ENCODE data around the gene DNLZ. TPM values are rescaled to one million over a fixed set of nuclear protein-coding genes. Genes with fewer than 3 reads are reported as not detected.
A peak's percentile ranks its signal among the peaks of the same experiment; 100 is the strongest.

Gene DNLZ
- total and polyA plus RNA-seq, 2 donors (not counting 1 experiment from before 2014, with no cell fraction given), result 23.0 to 42.0 TPM

DNA sequence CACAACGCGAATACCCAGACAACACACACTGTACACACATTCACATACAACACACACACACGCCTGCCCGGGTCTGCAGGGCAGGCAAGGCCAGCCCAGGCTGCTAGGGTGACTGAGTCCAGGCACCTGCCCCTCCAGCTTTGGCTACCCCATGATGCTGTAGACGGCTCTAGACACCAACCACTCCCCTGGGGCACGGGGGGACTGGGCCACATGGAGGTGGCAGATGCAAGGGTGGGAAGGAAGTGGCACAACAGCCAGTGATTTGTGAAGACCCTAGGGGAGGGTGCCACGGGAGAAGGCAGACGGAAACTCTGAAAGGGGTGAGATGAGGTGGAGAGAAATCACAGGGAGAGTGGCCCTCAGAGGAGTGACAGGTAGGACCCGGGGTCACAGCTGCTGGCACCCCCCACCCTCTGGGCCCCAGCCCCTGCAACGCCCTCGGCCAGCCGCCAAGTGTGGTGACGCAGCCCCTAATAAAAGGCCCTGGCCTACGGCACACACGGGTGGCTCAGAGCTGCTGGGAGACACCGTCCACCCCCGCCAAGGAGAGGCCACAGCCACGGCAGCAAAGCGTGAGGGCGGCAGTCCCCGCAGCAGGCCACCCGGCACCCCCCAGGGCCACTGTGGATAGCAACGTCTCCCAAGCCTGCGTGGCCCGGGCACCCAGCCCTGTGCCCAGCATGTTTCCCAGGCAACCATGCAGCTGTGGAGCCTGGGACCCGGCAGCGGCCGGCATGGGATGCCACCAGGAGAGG is 53.1 kb downstream of the DNLZ start:
- peaks cover 3% of the 10 kb centered on the region for H3K9me3 Mint-ChIP-seq (ENCODE audit: insufficient read depth)
- no peak overlapping the region for H3K9ac ChIP-seq (ENCODE audit: low read length)
- H3K4me3 Mint-ChIP-seq, result peak overlapping the region; percentile 33
- peak overlapping the region in 1 of 5 experiments; percentile 6 for H3K4me3 ChIP-seq (ENCODE audit: control extremely low read depth in 1 of 5, extremely low read depth in 1 of 5, insufficient read depth in 1 of 5, low read depth in 2 of 5, low read length in 4 of 5)
- no peaks in the 10 kb centered on the region for H3K27me3 Mint-ChIP-seq
- H3K79me2 ChIP-seq (ENCODE audit: control insufficient read depth, insufficient read depth, low read length), result peaks cover 4% of the 10 kb centered on the region
- H3K27me3 ChIP-seq (replicated peaks in 1 of 4; ENCODE audit: control extremely low read depth in 1 of 4, control insufficient read depth in 3 of 4, insufficient read depth in 4 of 4, low read length in 3 of 4), result peaks cover 0 to 28% (median 2%) of the 10 kb centered on the region in 4 experiments
- no peak overlapping the region for H3K27ac ChIP-seq (ENCODE audit: low read length in 2 of 2)
- H4K20me1 ChIP-seq (ENCODE audit: control insufficient read depth, insufficient read depth, low read length, poor library complexity, severe bottlenecking), result no peaks in the 10 kb centered on the region
- H3K9me3 ChIP-seq (ENCODE audit: control extremely low read depth in 1 of 3, control insufficient read depth in 2 of 3, insufficient read depth in 1 of 3, low read length in 2 of 3), result peaks cover 0 to 15% (median 8%) of the 10 kb centered on the region in 3 donors
- peaks cover 65% of the 10 kb centered on the region in 2 donors for H3K4me1 ChIP-seq (ENCODE audit: control insufficient read depth in 2 of 2, insufficient read depth in 2 of 2, low read length in 2 of 2)
- intact Hi-C loops (cut with micrococcal nuclease), result no loop called here
- ChIA-PET POLR2A (interaction anchor here (1.1 kb wide), 1 partner anchor 53 kb away, joined by 4 read pairs; the partner anchor contains the start of gene DNLZ), CTCF (interaction anchor here (0.8 kb wide), 1 partner anchor 170 kb away, joined by 3 read pairs; no protein-coding TSS in a partner anchor)
- 22% methylated on average over 26 of the region's 28 CpGs for WGBS (ENCODE audit: insufficient coverage)
- no peak for TF ChIP-seq EZH2 (IDR thresholded peaks at IDR 0.05; ENCODE audit: borderline replicate concordance, insufficient read depth, low read depth, low read length, poor library complexity, severe bottlenecking)
- TF ChIP-seq, protein P1, sequence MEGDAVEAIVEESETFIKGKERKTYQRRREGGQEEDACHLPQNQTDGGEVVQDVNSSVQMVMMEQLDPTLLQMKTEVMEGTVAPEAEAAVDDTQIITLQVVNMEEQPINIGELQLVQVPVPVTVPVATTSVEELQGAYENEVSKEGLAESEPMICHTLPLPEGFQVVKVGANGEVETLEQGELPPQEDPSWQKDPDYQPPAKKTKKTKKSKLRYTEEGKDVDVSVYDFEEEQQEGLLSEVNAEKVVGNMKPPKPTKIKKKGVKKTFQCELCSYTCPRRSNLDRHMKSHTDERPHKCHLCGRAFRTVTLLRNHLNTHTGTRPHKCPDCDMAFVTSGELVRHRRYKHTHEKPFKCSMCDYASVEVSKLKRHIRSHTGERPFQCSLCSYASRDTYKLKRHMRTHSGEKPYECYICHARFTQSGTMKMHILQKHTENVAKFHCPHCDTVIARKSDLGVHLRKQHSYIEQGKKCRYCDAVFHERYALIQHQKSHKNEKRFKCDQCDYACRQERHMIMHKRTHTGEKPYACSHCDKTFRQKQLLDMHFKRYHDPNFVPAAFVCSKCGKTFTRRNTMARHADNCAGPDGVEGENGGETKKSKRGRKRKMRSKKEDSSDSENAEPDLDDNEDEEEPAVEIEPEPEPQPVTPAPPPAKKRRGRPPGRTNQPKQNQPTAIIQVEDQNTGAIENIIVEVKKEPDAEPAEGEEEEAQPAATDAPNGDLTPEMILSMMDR (IDR thresholded peaks at IDR 0.05), result no peak
- no peak overlapping the region for H3K27ac Mint-ChIP-seq
- peak overlapping the region; percentile 16 for H2AFZ ChIP-seq (ENCODE audit: insufficient read depth, low read depth, low read length, poor library complexity, severe bottlenecking)
- peaks cover 6% of the 10 kb centered on the region for H3K4me1 Mint-ChIP-seq
- ATAC-seq (ENCODE audit: low read depth) (peak; percentile 38), DNase-seq (peak; percentile 58)
- H3K36me3 ChIP-seq (replicated peaks in 1 of 2; ENCODE audit: control extremely low read depth in 1 of 2, control insufficient read depth in 1 of 2, extremely low read depth in 1 of 2, insufficient read depth in 2 of 2, low read length in 1 of 2), result no peaks in the 10 kb centered on the region
- peak overlapping the region; percentile 64 for H3K4me2 ChIP-seq (replicated peaks; ENCODE audit: low read depth, low read length, poor library complexity, severe bottlenecking)

DNA sequence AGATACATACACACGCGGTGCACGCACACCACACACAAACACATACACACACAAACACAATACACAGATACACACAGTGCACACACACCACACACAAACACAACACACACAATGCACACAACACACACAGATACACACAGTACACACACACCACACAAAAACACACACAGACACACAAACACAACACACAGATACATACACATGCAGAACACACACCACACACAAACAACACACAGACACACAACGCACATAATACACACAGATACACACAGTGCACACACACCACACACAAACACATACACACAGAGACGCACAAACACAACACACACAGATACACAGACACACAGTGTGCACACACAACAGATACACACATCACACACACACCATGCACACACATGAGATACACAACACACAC is 53.7 kb downstream of the DNLZ start:
- Histone ChIP-seq H3K4me3 (ENCODE audit: control extremely low read depth in 1 of 5, extremely low read depth in 1 of 5, insufficient read depth in 1 of 5, low read depth in 2 of 5, low read length in 4 of 5) (no peak overlapping the region), H3K79me2 (ENCODE audit: control insufficient read depth, insufficient read depth, low read length) (peaks cover 4% of the 10 kb centered on the region), H3K9ac (ENCODE audit: low read length) (no peak overlapping the region), H3K9me3 (ENCODE audit: control extremely low read depth in 1 of 3, control insufficient read depth in 2 of 3, insufficient read depth in 1 of 3, low read length in 2 of 3) (peaks cover 0 to 8% (median 2%) of the 10 kb centered on the region in 3 donors), H3K36me3 (replicated peaks in 1 of 2; ENCODE audit: control extremely low read depth in 1 of 2, control insufficient read depth in 1 of 2, extremely low read depth in 1 of 2, insufficient read depth in 2 of 2, low read length in 1 of 2) (no peaks in the 10 kb centered on the region), H4K20me1 (ENCODE audit: control insufficient read depth, insufficient read depth, low read length, poor library complexity, severe bottlenecking) (no peaks in the 10 kb centered on the region), H3K4me1 (ENCODE audit: control insufficient read depth in 2 of 2, insufficient read depth in 2 of 2, low read length in 2 of 2) (peaks cover 65% of the 10 kb centered on the region in 2 donors), H3K27ac (ENCODE audit: low read length in 2 of 2) (no peak overlapping the region), H3K4me2 (replicated peaks; ENCODE audit: low read depth, low read length, poor library complexity, severe bottlenecking) (peak overlapping the region; percentile 64), H2AFZ (ENCODE audit: insufficient read depth, low read depth, low read length, poor library complexity, severe bottlenecking) (no peak overlapping the region), H3K27me3 (replicated peaks in 1 of 4; ENCODE audit: control extremely low read depth in 1 of 4, control insufficient read depth in 3 of 4, insufficient read depth in 4 of 4, low read length in 3 of 4) (peaks cover 0 to 28% (median 2%) of the 10 kb centered on the region in 4 experiments)
- ATAC-seq (ENCODE audit: low read depth) (no peak), DNase-seq (no peak)
- no peak for TF ChIP-seq EZH2 (IDR thresholded peaks at IDR 0.05; ENCODE audit: borderline replicate concordance, insufficient read depth, low read depth, low read length, poor library complexity, severe bottlenecking)
- TF ChIP-seq, protein P1 (IDR thresholded peaks at IDR 0.05), result no peak
- POLR2A ChIA-PET, result no interaction called here
- WGBS (ENCODE audit: insufficient coverage), result 92% methylated on average over 5 of the region's 5 CpGs
- H3K27ac Mint-ChIP-seq, result no peak overlapping the region
- intact Hi-C loops (cut with micrococcal nuclease), result loop anchor here (1.0 kb wide), 1 partner anchor 27 kb away; no protein-coding TSS in a partner anchor
- no peak overlapping the region for H3K4me3 Mint-ChIP-seq
- CTCF ChIA-PET, result no interaction called here
- no peaks in the 10 kb centered on the region for H3K9me3 Mint-ChIP-seq (ENCODE audit: insufficient read depth)
- peaks cover 7% of the 10 kb centered on the region for H3K4me1 Mint-ChIP-seq
- H3K27me3 Mint-ChIP-seq, result no peaks in the 10 kb centered on the region
